Fibroblast of lung (primary cell): ENCODE results near the gene IVD.

ENCODE experiments used
- EZH2 ChIP-seq: IDR thresholded peaks from 2 replicates; pipeline ENCODE4 v1.5.1; 2012; ENCODE audit warnings: low read length, control low read depth, mild to moderate bottlenecking; ENCODE audit errors: missing control alignments
- TF ChIP-seq, protein P1 (sequence below), 2 donors: IDR thresholded peaks in 1 of 2; conservative IDR thresholded peaks in 1 of 2; 1 replicate in 1 of 2; 2 replicates in 1 of 2; pipeline ENCODE4 v1.5.1; 2011 to 2012; ENCODE audit warnings: low read length in 2 of 2, control low read depth in 1 of 2, inconsistent platforms in 1 of 2, low read depth in 1 of 2, mild to moderate bottlenecking in 1 of 2

DNA sequence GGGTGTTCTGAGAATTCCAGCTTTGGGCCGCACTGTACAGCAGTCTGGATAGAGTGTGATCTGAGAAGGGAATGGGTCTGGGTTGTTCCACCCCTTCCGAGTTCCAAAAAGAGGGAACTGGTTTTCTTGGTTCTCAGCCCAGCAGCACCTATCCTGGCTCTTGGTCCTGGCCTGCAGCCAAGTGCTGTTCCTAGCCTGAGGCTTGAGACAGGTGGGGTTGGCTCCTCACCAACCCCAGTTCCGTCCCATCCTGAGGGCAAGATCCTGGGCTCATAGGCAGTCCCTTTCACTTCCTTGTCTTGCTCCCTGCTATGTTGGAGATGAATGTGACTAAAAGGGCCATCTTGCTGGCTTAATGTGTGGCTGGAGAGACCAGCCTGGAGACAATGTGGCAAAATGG is 15.2 kb downstream of the IVD start:
- TF ChIP-seq EZH2, result no peak
- TF ChIP-seq, protein P1, sequence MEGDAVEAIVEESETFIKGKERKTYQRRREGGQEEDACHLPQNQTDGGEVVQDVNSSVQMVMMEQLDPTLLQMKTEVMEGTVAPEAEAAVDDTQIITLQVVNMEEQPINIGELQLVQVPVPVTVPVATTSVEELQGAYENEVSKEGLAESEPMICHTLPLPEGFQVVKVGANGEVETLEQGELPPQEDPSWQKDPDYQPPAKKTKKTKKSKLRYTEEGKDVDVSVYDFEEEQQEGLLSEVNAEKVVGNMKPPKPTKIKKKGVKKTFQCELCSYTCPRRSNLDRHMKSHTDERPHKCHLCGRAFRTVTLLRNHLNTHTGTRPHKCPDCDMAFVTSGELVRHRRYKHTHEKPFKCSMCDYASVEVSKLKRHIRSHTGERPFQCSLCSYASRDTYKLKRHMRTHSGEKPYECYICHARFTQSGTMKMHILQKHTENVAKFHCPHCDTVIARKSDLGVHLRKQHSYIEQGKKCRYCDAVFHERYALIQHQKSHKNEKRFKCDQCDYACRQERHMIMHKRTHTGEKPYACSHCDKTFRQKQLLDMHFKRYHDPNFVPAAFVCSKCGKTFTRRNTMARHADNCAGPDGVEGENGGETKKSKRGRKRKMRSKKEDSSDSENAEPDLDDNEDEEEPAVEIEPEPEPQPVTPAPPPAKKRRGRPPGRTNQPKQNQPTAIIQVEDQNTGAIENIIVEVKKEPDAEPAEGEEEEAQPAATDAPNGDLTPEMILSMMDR (conservative IDR thresholded peaks at IDR 0.05 in 1 of 2, IDR thresholded peaks at IDR 0.05 in 1 of 2; ENCODE audit: low read depth in 1 of 2, low read length in 2 of 2), result no peak
